ENCODE measurements around the gene SAMD4A. TPM values are rescaled to one million over a fixed set of nuclear protein-coding genes. Genes with fewer than 3 reads are reported as not detected.

SAMD4A gene
- polyA plus RNA-seq, 3 donors: 3.2 to 8.6 (median 4.2) TPM

DNA sequence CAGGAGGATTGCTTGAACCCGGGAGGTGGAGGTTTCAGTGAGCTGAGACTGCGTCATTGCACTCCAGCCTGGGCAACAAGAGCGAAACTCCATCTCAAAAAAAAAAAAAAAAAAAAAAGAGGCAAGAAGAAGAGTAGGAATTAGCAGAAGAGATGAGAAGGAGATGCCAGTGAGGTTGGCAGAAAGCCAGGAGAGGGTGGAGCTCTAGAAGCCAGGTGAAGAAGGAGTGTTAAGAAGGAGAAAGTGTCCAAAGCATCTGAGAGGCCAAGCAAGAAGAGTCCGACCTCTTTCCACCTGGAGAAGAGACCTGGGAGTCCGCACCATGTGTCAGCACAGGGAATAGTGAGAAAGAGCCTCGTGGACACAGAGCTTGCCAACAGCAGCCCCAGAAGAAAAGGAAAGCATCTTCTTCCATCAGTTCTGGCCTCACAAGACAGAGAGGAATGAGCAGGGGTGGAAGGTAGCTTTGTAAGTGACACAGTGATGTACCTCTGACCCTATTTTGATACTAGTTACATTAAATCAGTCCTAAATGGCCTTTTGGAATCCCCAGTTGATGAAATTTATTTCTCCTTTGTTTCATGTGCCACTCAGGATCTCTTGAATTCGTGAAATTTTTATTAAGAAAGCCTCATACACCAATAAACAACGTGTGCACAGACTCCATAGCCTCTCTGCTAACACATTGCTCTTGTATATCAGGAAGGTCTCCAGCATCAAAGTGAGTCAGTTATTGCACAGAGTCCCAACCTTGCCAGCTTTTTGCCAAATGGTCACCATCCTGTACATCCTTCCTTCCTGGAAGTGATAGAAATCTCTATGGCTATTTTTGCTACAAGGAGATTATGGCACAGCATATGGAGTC lies 70.6 kb downstream of the SAMD4A start:
- DNase-seq: no peak
- no peaks in the 10 kb centered on the region for H3K27me3 ChIP-seq (ENCODE audit: control insufficient read depth in 2 of 2, insufficient read depth in 2 of 2, low read length in 2 of 2)
- Mint-ChIP-seq H3K36me3 (no peaks in the 10 kb centered on the region), H3K4me1 (no peaks in the 10 kb centered on the region), H3K9me3 (peaks cover 0 to 1% (median 0%) of the 10 kb centered on the region in 7 donors), H3K27ac (no peak overlapping the region), H3K27me3 (ENCODE audit: low read depth in 3 of 3) (peaks cover 0 to 9% (median 3%) of the 10 kb centered on the region in 3 donors), H3K4me3 (no peak overlapping the region)
- no peaks in the 10 kb centered on the region for H4K20me1 ChIP-seq (ENCODE audit: insufficient read depth, low read length)
- 100% methylated on average over 4 of the region's 8 CpGs for WGBS (ENCODE audit: insufficient coverage)
- no peaks in the 10 kb centered on the region for H3K9me3 ChIP-seq (replicated peaks in 1 of 2; ENCODE audit: control insufficient read depth in 1 of 2, insufficient read depth in 1 of 2, low read length in 2 of 2)
- intact Hi-C loops (cut with micrococcal nuclease): no loop called here
- no peaks in the 10 kb centered on the region for H3K79me2 ChIP-seq (ENCODE audit: insufficient read depth, low read length)
- no peak for TF ChIP-seq CTCF (IDR thresholded peaks at IDR 0.05)
- H3K4me3 ChIP-seq (replicated peaks in 1 of 3; ENCODE audit: low read depth in 2 of 3, low read length in 3 of 3): no peak overlapping the region
- H3K27ac ChIP-seq (ENCODE audit: low read depth in 1 of 2, low read length in 2 of 2): no peak overlapping the region
- no peak overlapping the region for H2AFZ ChIP-seq (ENCODE audit: insufficient read depth, low read depth, low read length, poor library complexity, severe bottlenecking)
- H3K4me1 ChIP-seq (ENCODE audit: control insufficient read depth in 1 of 2, insufficient read depth in 2 of 2, low read length in 2 of 2): no peaks in the 10 kb centered on the region
- H3K4me2 ChIP-seq (replicated peaks; ENCODE audit: extremely low read depth, low read length, poor library complexity, severe bottlenecking): no peak overlapping the region
- no peaks in the 10 kb centered on the region for H3K36me3 ChIP-seq (replicated peaks in 1 of 2; ENCODE audit: control insufficient read depth in 1 of 2, insufficient read depth in 2 of 2, low read length in 2 of 2)
- no peak overlapping the region for H3K9ac ChIP-seq (ENCODE audit: insufficient read depth, low read length, poor library complexity, severe bottlenecking)

DNA sequence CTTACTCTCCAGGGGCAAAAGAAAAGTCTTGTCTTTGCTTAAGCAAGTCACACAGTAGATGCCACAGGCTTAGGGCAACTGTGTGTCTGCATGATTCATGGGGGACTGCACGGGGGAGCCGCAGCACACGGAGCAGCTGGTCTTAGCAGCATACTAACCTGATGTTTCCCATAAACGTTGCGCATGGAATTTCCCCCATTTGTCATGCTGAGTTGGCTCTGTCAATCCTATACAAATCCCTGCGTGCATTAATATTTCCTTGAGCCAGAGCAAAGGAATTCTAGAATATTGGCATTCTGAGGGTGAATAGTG lies 71.2 kb downstream of the SAMD4A start:
- H4K20me1 ChIP-seq (ENCODE audit: insufficient read depth, low read length): no peaks in the 10 kb centered on the region
- no peak overlapping the region for H2AFZ ChIP-seq (ENCODE audit: insufficient read depth, low read depth, low read length, poor library complexity, severe bottlenecking)
- TF ChIP-seq CTCF (IDR thresholded peaks at IDR 0.05): no peak
- H3K4me1 Mint-ChIP-seq: no peaks in the 10 kb centered on the region
- no peak overlapping the region for H3K4me2 ChIP-seq (replicated peaks; ENCODE audit: extremely low read depth, low read length, poor library complexity, severe bottlenecking)
- H3K4me1 ChIP-seq (ENCODE audit: control insufficient read depth in 1 of 2, insufficient read depth in 2 of 2, low read length in 2 of 2): no peaks in the 10 kb centered on the region
- H3K27me3 Mint-ChIP-seq (ENCODE audit: low read depth in 3 of 3): peaks cover 0 to 9% (median 3%) of the 10 kb centered on the region in 3 donors
- H3K4me3 Mint-ChIP-seq: no peak overlapping the region
- no peak overlapping the region for H3K4me3 ChIP-seq (replicated peaks in 1 of 3; ENCODE audit: low read depth in 2 of 3, low read length in 3 of 3)
- no peaks in the 10 kb centered on the region for H3K27me3 ChIP-seq (ENCODE audit: control insufficient read depth in 2 of 2, insufficient read depth in 2 of 2, low read length in 2 of 2)
- peaks cover 0 to 1% (median 0%) of the 10 kb centered on the region in 7 donors for H3K9me3 Mint-ChIP-seq
- no peaks in the 10 kb centered on the region for H3K9me3 ChIP-seq (replicated peaks in 1 of 2; ENCODE audit: control insufficient read depth in 1 of 2, insufficient read depth in 1 of 2, low read length in 2 of 2)
- no peaks in the 10 kb centered on the region for H3K36me3 ChIP-seq (replicated peaks in 1 of 2; ENCODE audit: control insufficient read depth in 1 of 2, insufficient read depth in 2 of 2, low read length in 2 of 2)
- intact Hi-C loops (cut with micrococcal nuclease): no loop called here
- H3K79me2 ChIP-seq (ENCODE audit: insufficient read depth, low read length): no peaks in the 10 kb centered on the region
- no peaks in the 10 kb centered on the region for H3K36me3 Mint-ChIP-seq
- H3K27ac Mint-ChIP-seq: no peak overlapping the region
- no peak for DNase-seq
- no peak overlapping the region for H3K27ac ChIP-seq (ENCODE audit: low read depth in 1 of 2, low read length in 2 of 2)
- 93% methylated on average over 3 of the region's 6 CpGs for WGBS (ENCODE audit: insufficient coverage)
- H3K9ac ChIP-seq (ENCODE audit: insufficient read depth, low read length, poor library complexity, severe bottlenecking): no peak overlapping the region
